Astrocyte (in vitro differentiated cells and primary cell): ENCODE measurements around the gene WFDC5.

Experiments used
- CTCF ChIP-seq: IDR thresholded peaks from 2 replicates; pipeline ENCODE4 v1.5.1; 2011; ENCODE audit warnings: low read depth, mild to moderate bottlenecking, inconsistent platforms, low read length, moderate library complexity; ENCODE audit not compliant: insufficient read depth
- EZH2 ChIP-seq: IDR thresholded peaks from 2 replicates; pipeline ENCODE4 v1.6.1; 2012; ENCODE audit warnings: mild to moderate bottlenecking, low read length, inconsistent platforms; ENCODE audit not compliant: insufficient read depth

DNA sequence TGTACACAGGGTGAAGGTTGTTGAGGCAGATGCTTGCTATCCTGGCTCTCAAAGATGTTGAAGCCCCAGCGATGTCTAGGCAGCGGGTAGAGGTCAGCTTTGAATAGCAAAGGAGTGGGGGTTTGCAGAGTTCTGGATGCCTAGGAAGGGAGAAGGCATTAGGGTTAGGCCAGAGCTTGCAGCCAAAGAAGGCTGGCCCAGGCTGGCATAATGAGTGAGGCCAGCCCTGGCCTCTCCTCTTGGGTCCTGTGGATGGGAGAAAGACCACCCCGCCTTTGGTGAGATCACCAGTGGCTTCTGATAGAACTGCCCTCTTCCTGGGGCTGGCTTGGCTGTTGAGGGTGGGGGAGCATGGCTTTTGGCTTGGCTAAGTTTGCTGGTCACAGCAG, 406 bp upstream of the WFDC5 start:
- no peak for TF ChIP-seq EZH2
- no peak for TF ChIP-seq CTCF
